Measurements from ENCODE around the gene PABPN1. TPM values are rescaled to one million over a fixed set of nuclear protein-coding genes. Genes with fewer than 3 reads are reported as not detected.

The PABPN1 gene
- total and polyA plus RNA-seq, 9 of the 15 experiments (the other 6 are each of a cell fraction or from before 2014, with no cell fraction given): 32.6 to 388 (median 178) TPM

GRCh38 chr14:23306412-23307145, 14.7 kb upstream of the PABPN1 start, which contains the start of gene BCL2L2 (continued):
- no peak for TF ChIP-seq DLX4 (CRISPR knock-in tag; IDR thresholded peaks at IDR 0.05)
- TF ChIP-seq SP1 (CRISPR knock-in tag; IDR thresholded peaks at IDR 0.05): peak; percentile 95
- TF ChIP-seq ZNF609 (CRISPR knock-in tag; IDR thresholded peaks at IDR 0.05; ENCODE audit: borderline replicate concordance): no peak
- peak in 1 of 2 experiments; percentile 88; a peak in 2 of 4 replicates for TF ChIP-seq TBL1XR1 (IDR thresholded peaks at IDR 0.05; ENCODE audit: low read length in 2 of 2)
- no peak for TF ChIP-seq TSC22D4 (tag; IDR thresholded peaks at IDR 0.05)
- no peak for TF ChIP-seq IFI16 (CRISPR knock-in tag; IDR thresholded peaks at IDR 0.05)
- 0 out of 2 replicates have a peak, but pooled peaks have one; percentile 9 for TF ChIP-seq RBM14 (IDR thresholded peaks at IDR 0.05; ENCODE audit: borderline replicate concordance, insufficient read depth, low read depth, low read length)
- no peak for TF ChIP-seq ZNF449 (CRISPR knock-in tag; IDR thresholded peaks at IDR 0.05)
- peak; percentile 94 for TF ChIP-seq ZBTB12 (CRISPR knock-in tag; IDR thresholded peaks at IDR 0.05)
- TF ChIP-seq NFIX (CRISPR knock-in tag; IDR thresholded peaks at IDR 0.05; ENCODE audit: low read depth): no peak
- no peak for TF ChIP-seq ETV6 (IDR thresholded peaks at IDR 0.05; ENCODE audit: borderline replicate concordance in 1 of 2, low read depth in 2 of 2, low read length in 1 of 2)
- TF ChIP-seq ETV6 (CRISPR knock-in tag; IDR thresholded peaks at IDR 0.05; ENCODE audit: borderline replicate concordance): no peak
- peak; percentile 57; the same call in 1 of the 2 replicates for TF ChIP-seq MAX (CRISPR knock-in tag; IDR thresholded peaks at IDR 0.05)
- no peak for TF ChIP-seq ZNF764 (CRISPR knock-in tag; IDR thresholded peaks at IDR 0.05; ENCODE audit: low read depth)
- TF ChIP-seq RUNX1 (IDR thresholded peaks at IDR 0.05; ENCODE audit: low read depth): peak; percentile 78; the same call in 1 of the 2 replicates
- TF ChIP-seq KDM5B (IDR thresholded peaks at IDR 0.05; ENCODE audit: insufficient replicate concordance, low read depth, low read length): peak; percentile 90
- TF ChIP-seq BACH1 (tag; IDR thresholded peaks at IDR 0.05): no peak
- no peak for TF ChIP-seq MCM5 (IDR thresholded peaks at IDR 0.05; ENCODE audit: low read depth)
- no peak for TF ChIP-seq MTF1 (CRISPR knock-in tag; IDR thresholded peaks at IDR 0.05; ENCODE audit: borderline replicate concordance)

Measured in K562 (cell line).